Activated T-cell treated with anti-CD3 and anti-CD28 coated beads for 1 hour (primary cell): ENCODE results near the gene TMEM163.
"Not testable (repeated sequence)": the region's sequence is repeated elsewhere in the genome, so short reads cannot be mapped to it uniquely, and the experiment has no call there.

Source experiments
- DNase-seq: peaks from one replicate; pipeline ENCODE4 v3.0.0-alpha.2; 2020; ENCODE audit warnings: low read depth

Gene TMEM163

GRCh38 chr2:134489732-134490384 is 228.9 kb downstream of the TMEM163 start:
- no peak for DNase-seq

GRCh38 chr2:134482766-134483340 is 235.9 kb downstream of the TMEM163 start:
- no peak for DNase-seq

- no peak for DNase-seq
These were observed 236.6 kb downstream of the TMEM163 start for GRCh38 chr2:134482131-134482723.

GRCh38 chr2:134479696-134480330 is 239.0 kb downstream of the TMEM163 start:
- no peak for DNase-seq

GRCh38 chr2:134476982-134477381 is 241.8 kb downstream of the TMEM163 start:
- DNase-seq = not testable (repeated sequence)

- DNase-seq = no peak
These were observed 248.1 kb downstream of the TMEM163 start for GRCh38 chr2:134470561-134471168.

- no peak for DNase-seq
These were observed 249.2 kb downstream of the TMEM163 start for GRCh38 chr2:134469516-134470115.

GRCh38 chr2:134468776-134469175 is 250.0 kb downstream of the TMEM163 start:
- no peak for DNase-seq

GRCh38 chr2:134468164-134468563 is 250.6 kb downstream of the TMEM163 start:
- no peak for DNase-seq

GRCh38 chr2:134466141-134466540 is 252.7 kb downstream of the TMEM163 start:
- peak; percentile 18 for DNase-seq

GRCh38 chr2:134465228-134466105 is 253.3 kb downstream of the TMEM163 start:
- DNase-seq = no peak

GRCh38 chr2:134463699-134464022 is 255.1 kb downstream of the TMEM163 start:
- no peak for DNase-seq

- DNase-seq = no peak
These were observed 255.8 kb downstream of the TMEM163 start for GRCh38 chr2:134462791-134463698.

GRCh38 chr2:134462275-134462674 is 256.5 kb downstream of the TMEM163 start:
- no peak for DNase-seq

GRCh38 chr2:134461511-134461910 is 257.3 kb downstream of the TMEM163 start:
- DNase-seq = no peak

GRCh38 chr2:134460583-134460998 is 258.2 kb downstream of the TMEM163 start:
- no peak for DNase-seq

GRCh38 chr2:134459706-134460406 is 258.9 kb downstream of the TMEM163 start:
- no peak for DNase-seq

- no peak for DNase-seq
These were observed 259.9 kb downstream of the TMEM163 start for GRCh38 chr2:134458950-134459349.

GRCh38 chr2:134458473-134458853 is 260.3 kb downstream of the TMEM163 start:
- no peak for DNase-seq
